Renal cortical epithelial cell (primary cell): Measurements from ENCODE around the gene PSMD11. TPM values are rescaled to one million over a fixed set of nuclear protein-coding genes. Genes with fewer than 3 reads are reported as not detected.

Source experiments
- total RNA-seq: library from RNA; depleted of rRNA; stranded (reverse); fragments of >200 nt; gene quantifications from 2 replicates; pipeline ENCODE4 v1.2.3, GENCODE V29; 2014

PSMD11 gene
- total RNA-seq, 1 donor from 2014 or later = 97.3 TPM

Other genes with a start within 250 kb of the PSMD11 start
- not detected in 2 replicates for gene RHBDL3, start 178.7 kb upstream of the PSMD11 start, total RNA-seq
- 15.6 and 21.0 TPM in 2 replicates for gene C17orf75, start 102.3 kb upstream of the PSMD11 start, total RNA-seq
- 120 and 128 TPM in 2 replicates for gene ZNF207, start 94.4 kb upstream of the PSMD11 start, total RNA-seq
- 2.6 TPM in 2 replicates for gene CDK5R1, start 42.5 kb downstream of the PSMD11 start, total RNA-seq